SU-DHL-6 (cell line): ENCODE measurements around the gene DGKH.

Experiments used
- EZH2phosphoT487 ChIP-seq: fragments of 200-600 bp; sonication (generic), shearing (Covaris generic); conservative IDR thresholded peaks from 2 replicates; pipeline ENCODE4 v1.6.1; 2018; ENCODE audit warnings: mild to moderate bottlenecking, antibody characterized with exemption, low read length, moderate library complexity, mixed read lengths
- TF ChIP-seq, protein P1 (sequence below): fragments of 200-600 bp; sonication (generic); IDR thresholded peaks from one replicate; pipeline ENCODE4 v1.5.1; 2017; ENCODE audit warnings: antibody characterized with exemption, mild to moderate bottlenecking, low read length, moderate library complexity; ENCODE audit not compliant: insufficient read depth, poor library complexity, severe bottlenecking

DNA sequence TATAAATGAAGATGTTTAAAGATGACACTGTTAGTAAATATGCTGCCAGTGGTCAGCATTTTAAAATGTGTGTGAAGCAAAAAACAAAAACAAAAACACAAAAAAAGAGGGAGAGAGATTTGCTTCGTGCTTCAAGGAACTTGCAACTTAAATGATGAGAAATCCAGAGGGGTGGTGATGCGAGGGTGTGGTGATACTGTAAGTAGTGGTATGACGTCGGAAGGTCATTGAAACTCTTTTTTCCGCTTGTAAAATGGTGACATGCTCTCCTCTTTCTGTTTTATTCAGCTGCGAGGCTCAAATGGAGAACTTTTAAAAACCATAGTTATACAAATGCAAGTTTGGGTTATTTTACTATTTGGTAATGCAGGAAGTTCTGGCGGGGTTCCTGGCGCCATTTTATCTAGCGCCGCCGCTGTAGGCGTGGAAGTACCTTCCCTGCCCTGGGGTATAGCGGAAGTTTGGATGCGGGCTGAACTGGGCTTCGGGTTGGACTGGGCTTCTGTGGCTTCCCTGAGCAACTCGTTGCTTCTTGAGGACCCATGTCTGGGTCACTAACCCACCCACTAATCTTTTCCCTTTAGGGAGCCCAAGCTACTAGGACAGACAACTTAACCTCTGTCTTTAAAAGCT, 34.8 kb downstream of the DGKH start:
- TF ChIP-seq, protein P1, sequence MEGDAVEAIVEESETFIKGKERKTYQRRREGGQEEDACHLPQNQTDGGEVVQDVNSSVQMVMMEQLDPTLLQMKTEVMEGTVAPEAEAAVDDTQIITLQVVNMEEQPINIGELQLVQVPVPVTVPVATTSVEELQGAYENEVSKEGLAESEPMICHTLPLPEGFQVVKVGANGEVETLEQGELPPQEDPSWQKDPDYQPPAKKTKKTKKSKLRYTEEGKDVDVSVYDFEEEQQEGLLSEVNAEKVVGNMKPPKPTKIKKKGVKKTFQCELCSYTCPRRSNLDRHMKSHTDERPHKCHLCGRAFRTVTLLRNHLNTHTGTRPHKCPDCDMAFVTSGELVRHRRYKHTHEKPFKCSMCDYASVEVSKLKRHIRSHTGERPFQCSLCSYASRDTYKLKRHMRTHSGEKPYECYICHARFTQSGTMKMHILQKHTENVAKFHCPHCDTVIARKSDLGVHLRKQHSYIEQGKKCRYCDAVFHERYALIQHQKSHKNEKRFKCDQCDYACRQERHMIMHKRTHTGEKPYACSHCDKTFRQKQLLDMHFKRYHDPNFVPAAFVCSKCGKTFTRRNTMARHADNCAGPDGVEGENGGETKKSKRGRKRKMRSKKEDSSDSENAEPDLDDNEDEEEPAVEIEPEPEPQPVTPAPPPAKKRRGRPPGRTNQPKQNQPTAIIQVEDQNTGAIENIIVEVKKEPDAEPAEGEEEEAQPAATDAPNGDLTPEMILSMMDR = no peak
- no peak for TF ChIP-seq EZH2phosphoT487
